ENCODE results near the gene ZRANB1. TPM values are rescaled to one million over a fixed set of nuclear protein-coding genes. Genes with fewer than 3 reads are reported as not detected.
A peak's percentile ranks its signal among the peaks of the same experiment; 100 is the strongest.
"Not testable (repeated sequence)": the region's sequence is repeated elsewhere in the genome, so short reads cannot be mapped to it uniquely, and the experiment has no call there.

Gene ZRANB1
- total RNA-seq, 2 donors from 2014 or later = 17.9 to 28.7 TPM

DNA sequence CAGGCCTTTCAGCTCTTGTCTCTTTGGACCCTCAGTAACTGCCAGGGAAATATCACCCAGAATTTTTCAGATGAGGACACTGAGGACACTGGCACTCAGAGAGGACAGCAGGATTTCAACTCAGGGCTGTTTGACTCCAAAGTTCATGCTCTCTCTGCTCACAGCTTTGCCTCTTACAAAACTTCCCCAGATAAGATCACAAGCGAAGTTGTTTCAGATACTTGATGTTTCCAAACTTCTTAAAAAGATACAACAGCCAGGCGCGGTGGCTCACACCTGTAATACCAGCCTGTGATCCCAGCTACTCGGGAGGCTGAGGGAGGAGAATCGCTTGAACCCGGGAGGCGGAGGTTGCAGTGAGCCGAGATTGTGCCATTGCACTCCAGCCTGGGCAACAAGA lies 32.4 kb upstream of the ZRANB1 start:
- WGBS = 89% methylated on average over 8 of the region's 8 CpGs
- Histone ChIP-seq H3K9me3 (no peaks in the 10 kb centered on the region), H3K4me1 (replicated peaks) (no peaks in the 10 kb centered on the region), H3K36me3 (no peaks in the 10 kb centered on the region), H3K27ac (no peak overlapping the region), H3K27me3 (replicated peaks; ENCODE audit: insufficient read depth) (no peaks in the 10 kb centered on the region), H3K4me3 (no peak overlapping the region)
- TF ChIP-seq POLR2A (IDR thresholded peaks at IDR 0.05) (no peak), POLR2AphosphoS5 (IDR thresholded peaks at IDR 0.05) (no peak)
- TF ChIP-seq, protein P1, sequence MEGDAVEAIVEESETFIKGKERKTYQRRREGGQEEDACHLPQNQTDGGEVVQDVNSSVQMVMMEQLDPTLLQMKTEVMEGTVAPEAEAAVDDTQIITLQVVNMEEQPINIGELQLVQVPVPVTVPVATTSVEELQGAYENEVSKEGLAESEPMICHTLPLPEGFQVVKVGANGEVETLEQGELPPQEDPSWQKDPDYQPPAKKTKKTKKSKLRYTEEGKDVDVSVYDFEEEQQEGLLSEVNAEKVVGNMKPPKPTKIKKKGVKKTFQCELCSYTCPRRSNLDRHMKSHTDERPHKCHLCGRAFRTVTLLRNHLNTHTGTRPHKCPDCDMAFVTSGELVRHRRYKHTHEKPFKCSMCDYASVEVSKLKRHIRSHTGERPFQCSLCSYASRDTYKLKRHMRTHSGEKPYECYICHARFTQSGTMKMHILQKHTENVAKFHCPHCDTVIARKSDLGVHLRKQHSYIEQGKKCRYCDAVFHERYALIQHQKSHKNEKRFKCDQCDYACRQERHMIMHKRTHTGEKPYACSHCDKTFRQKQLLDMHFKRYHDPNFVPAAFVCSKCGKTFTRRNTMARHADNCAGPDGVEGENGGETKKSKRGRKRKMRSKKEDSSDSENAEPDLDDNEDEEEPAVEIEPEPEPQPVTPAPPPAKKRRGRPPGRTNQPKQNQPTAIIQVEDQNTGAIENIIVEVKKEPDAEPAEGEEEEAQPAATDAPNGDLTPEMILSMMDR (IDR thresholded peaks at IDR 0.05) = no peak
- no peak for DNase-seq (ENCODE audit: low spot score)
- intact Hi-C loops (cut with DNase I) = no loop called here

DNA sequence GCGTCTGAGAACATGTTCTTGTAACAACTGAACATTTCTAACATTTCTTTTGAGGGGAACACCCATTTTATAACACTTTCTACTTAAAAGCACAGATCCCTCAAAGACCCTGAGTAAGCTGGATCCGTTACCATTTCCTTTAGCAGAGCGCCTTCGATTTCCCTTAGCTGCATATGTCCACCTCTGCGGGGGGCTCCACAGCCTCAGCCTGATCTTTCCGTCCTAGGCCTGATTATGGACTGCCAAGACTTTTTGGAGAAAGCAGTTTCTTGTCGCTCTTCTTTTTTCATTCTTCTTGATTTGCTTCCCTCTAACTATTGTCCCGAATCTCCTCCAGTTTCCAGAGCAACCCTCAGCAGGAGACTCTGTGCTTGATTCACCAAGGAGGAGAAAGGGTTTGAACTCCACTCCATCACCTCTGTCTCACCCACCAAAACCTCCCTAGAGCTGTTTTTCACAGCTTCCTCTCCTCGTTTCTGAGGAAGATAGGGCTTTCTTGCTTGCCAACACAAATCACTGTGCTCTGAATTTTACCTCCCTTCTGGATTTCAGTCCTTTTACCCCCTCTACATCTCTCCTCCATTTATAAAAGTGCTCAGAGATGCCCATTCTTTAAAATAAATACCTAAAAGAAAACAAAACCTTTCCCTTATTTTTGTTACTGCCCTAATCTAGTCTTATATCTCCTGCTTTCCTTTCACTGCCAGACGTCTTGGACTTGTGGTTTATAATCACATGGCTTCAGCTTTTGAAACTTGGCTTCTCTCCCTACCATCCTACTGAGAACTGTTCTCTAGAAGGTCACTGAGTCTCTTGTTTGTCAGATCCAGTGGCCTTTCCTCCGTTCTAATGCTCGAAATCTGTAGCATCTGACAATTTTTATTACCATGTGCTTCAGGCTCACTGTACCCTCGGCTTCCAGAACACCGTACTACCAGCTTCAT lies 30.5 kb upstream of the ZRANB1 start:
- WGBS = 31% methylated on average over 14 of the region's 14 CpGs
- DNase-seq (ENCODE audit: low spot score) = peak; percentile 37

DNA sequence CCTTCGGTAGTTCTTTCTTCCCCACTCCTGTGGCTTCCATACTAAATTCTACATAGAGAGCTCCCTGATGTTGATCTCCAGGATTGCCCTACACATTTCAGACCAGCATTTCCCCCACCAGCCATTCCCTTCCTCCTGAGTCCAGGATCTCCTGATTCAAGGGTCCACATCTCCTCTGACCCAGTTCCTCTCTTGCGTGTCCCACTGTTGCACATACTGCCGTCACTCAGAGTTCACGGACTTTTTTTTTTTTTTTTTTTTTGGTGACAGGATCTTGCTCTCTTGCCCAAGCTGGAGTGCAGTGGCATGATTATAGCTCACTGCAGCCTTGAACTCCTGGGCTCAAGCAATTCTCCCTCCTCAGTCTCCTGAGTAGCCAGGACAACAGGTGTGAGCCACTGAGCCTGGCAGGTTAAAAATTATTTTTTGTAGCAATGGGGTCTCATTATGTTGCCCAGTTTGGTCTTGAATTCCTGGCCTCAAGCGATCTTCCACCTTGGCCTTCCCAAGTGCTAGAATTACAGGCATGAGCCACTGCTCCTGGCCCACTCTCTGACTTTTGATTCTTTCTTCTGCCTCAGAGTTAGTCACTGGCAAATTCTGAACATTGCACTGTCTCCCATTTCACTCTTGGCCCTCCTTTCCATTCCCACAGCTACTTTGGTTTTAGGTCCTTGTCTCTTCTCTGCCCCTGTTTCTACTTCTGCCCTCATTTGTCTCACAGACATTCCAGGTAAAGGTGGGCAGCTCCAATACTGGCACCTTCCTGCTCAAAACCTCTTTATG lies 29.6 kb upstream of the ZRANB1 start:
- Histone ChIP-seq H3K4me3 (no peak overlapping the region), H3K4me1 (replicated peaks) (no peaks in the 10 kb centered on the region), H3K27ac (peak overlapping the region; percentile 7 to 53), H3K27me3 (replicated peaks; ENCODE audit: insufficient read depth) (no peaks in the 10 kb centered on the region), H3K36me3 (no peaks in the 10 kb centered on the region), H3K9me3 (no peaks in the 10 kb centered on the region)
- intact Hi-C loops (cut with DNase I) = loop anchor here (10.0 kb wide), 1 partner anchor 243 kb away; no protein-coding TSS in a partner anchor
- TF ChIP-seq POLR2A (IDR thresholded peaks at IDR 0.05) (no peak), POLR2AphosphoS5 (IDR thresholded peaks at IDR 0.05) (no peak)
- TF ChIP-seq, protein P1 (IDR thresholded peaks at IDR 0.05) = no peak
- DNase-seq (ENCODE audit: low spot score) = no peak
- WGBS = 65% methylated on average over 5 of the region's 5 CpGs

More for the DNA sequence above, 30.5 kb upstream of the ZRANB1 start:
- no peaks in the 10 kb centered on the region for H3K4me1 ChIP-seq (replicated peaks)
- no peaks in the 10 kb centered on the region for H3K27me3 ChIP-seq (replicated peaks; ENCODE audit: insufficient read depth)
- no peaks in the 10 kb centered on the region for H3K9me3 ChIP-seq
- TF ChIP-seq, protein P1 (IDR thresholded peaks at IDR 0.05) = no peak
- TF ChIP-seq POLR2AphosphoS5 (IDR thresholded peaks at IDR 0.05) (peak; percentile 78), POLR2A (IDR thresholded peaks at IDR 0.05) (no peak)
- H3K4me3 ChIP-seq = no peak overlapping the region
- no peaks in the 10 kb centered on the region for H3K36me3 ChIP-seq
- intact Hi-C loops (cut with DNase I) = loop anchor here (10.0 kb wide), 1 partner anchor 243 kb away; no protein-coding TSS in a partner anchor
- H3K27ac ChIP-seq = peak overlapping the region; percentile 7 to 53

DNA sequence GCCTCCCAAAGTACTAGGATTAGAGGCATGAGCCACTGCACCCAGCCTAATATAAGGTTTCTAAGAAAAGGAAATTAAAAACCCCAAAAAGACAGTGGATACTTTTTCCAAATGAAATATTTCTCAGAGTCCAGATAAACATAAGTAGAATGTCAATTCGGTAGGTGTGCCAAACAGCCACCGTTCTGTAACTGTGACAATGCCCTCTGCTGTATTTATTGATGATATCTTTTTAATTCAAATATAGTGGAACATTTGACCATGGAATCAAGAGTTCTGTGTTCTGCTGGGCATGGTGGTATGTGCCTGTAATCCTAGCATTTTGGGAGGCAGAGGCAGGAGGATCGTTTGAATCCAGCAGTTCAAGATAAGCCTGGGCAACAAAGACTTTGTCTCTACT lies 28.8 kb upstream of the ZRANB1 start:
- peak; percentile 39 for DNase-seq (ENCODE audit: low spot score)
- TF ChIP-seq, protein P1 (IDR thresholded peaks at IDR 0.05) = no peak
- no peak for TF ChIP-seq POLR2A (IDR thresholded peaks at IDR 0.05)
- TF ChIP-seq POLR2AphosphoS5 (IDR thresholded peaks at IDR 0.05) = peak; percentile 54
- H3K27me3 ChIP-seq (replicated peaks; ENCODE audit: insufficient read depth) = no peaks in the 10 kb centered on the region

DNA sequence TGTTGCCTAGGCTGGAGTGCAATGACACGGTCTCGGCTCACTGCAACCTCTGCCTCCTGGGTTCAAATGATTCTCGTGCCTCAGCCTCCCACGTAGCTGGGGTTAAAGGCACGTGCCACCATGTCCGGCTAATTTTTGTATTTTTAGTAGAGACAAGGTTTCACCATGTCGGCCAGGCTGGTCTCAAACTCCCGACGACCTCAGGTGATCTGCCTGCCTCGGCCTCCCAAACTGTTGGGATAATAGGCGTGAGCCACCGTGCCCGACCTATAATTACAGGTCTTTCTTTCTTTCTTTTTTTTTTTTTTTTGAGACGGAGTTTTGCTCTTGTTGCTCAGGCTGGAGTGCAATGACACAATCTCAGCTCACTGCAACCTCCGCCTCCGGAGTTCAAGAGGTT lies 27.5 kb upstream of the ZRANB1 start:
- H3K36me3 ChIP-seq; H3K27me3 ChIP-seq (replicated peaks; ENCODE audit: insufficient read depth); H3K4me1 ChIP-seq (replicated peaks); H3K4me3 ChIP-seq; DNase-seq (ENCODE audit: low spot score); H3K9me3 ChIP-seq; H3K27ac ChIP-seq: not testable (repeated sequence)
- WGBS = 86% methylated on average over 16 of the region's 16 CpGs
- intact Hi-C loops (cut with DNase I) = loop anchor here (10.0 kb wide), 1 partner anchor 240 kb away; no protein-coding TSS in a partner anchor

More for the DNA sequence above, 28.8 kb upstream of the ZRANB1 start:
- H3K4me1 ChIP-seq (replicated peaks) = no peaks in the 10 kb centered on the region
- no peaks in the 10 kb centered on the region for H3K36me3 ChIP-seq
- no peak overlapping the region for H3K27ac ChIP-seq
- WGBS = 53% methylated on average over 3 of the region's 3 CpGs
- H3K9me3 ChIP-seq = no peaks in the 10 kb centered on the region
- H3K4me3 ChIP-seq = no peak overlapping the region
- intact Hi-C loops (cut with DNase I) = loop anchor here (10.0 kb wide), 1 partner anchor 242 kb away; no protein-coding TSS in a partner anchor

All from prostate gland (tissue), 2 donors.